GM18858 (cell line): ENCODE measurements around the gene KCNK15.

Experiments
- ATAC-seq: cut with Tn5 transposase; IDR thresholded peaks from one replicate; pipeline ENCODE4 v1.9.1; 2021; ENCODE audit not compliant: unreplicated experiment

Gene KCNK15

DNA sequence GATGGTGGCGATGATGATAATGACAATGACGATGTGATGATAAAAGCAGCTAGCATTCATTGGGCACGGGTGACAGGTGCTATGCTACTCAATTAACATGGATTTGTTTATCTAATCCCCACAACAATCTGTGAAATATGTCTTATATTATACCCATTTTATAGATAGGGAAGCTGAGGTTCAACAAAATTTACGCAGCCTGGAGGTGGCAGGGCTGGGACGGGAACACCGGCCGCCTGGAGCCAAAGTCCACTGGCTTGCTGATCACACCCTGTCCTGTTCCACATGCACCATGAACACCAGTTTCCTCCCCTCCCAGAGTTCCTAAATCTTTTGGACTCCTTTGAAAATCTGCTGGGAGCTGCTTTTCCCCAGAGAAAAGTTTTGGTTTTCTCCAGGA, 41.6 kb downstream of the KCNK15 start:
- ATAC-seq: no peak

DNA sequence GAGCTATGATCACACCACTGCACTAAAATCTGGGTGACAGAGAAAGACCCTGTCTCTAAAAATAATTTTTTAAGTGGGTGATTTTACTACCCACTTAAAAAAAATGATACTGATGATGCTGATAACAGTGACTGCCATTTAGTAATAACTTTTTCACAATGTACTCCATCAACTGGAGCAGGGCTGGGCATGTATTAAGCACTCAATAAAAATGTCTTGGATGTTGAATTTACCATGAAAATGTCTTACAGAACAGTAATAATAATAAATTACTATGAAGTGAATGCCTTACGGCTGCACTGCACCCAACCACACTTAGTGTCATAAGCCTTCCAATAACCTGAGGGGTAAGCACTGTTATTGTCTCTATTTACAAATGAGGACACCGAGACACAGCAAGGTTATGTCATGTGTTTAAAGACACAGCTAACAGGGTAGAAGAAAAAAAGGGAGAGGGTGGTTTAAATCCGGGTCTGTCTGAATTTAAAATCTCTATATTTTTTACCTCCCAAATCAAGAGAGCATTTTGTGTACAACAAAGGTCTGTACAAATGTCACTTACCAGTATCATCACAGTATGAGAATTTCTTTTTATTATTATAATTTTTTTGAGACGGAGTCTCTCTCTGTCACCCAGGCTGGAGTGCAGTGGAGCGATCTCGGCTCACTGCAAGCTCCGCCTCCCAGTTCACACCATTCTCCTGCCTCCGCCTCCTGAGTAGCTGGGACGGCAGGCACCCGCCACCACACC, 43.2 kb downstream of the KCNK15 start:
- no peak for ATAC-seq

DNA sequence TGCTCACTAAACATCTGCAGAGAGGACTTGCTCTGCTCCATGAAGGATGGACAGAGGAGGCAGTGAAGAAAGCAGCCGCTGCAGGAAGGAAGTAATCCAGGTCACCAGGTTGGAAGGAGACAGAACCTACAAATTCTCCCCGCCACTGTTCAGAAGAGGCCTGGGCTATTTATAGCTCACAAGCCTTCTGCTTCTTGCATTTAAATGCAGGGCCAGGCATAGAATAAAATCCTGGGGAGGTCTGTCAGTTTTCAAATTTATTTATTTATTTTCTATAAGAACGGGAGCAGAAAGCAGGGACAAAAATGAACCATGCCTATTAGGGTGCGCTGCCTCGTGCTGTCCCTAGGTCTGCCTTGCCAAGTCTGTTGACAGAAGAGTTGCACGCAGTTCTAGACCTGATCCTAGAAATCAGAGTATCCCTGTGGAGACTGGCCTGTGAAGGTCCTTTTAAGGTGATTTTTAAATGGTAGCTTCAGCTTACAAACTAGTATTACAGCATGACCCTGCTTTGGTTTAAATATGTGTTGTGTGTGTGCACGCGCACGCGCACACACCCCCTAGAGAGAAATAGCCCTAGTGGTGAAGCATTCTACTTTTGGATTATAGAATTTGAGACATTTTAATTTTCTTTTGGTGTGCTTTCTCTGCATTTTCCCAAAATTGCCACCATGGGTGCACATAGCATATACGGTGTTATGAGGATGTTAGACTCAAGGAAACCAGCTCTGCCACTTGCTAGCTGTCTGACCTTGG, 45.2 kb downstream of the KCNK15 start:
- no peak for ATAC-seq

DNA sequence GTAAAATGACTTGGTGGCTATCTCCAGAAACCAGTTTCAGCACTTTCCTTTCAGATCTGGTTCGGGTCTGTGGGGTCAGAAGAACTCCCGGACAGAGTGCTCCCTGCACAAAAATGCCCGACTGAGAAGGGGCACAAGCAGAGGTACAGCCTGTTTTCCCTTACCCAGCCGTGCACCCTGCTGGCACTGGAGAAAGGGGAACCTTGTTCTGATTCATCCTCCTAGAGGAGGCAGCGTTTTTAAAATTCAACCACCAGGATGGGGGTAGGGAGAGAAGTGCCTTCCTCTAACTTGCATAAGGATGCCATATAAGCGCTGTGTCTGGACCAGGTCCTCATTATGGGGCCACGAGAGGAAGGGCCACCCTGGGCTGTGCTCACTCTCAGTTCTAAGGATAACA, 47.1 kb downstream of the KCNK15 start:
- no peak for ATAC-seq

DNA sequence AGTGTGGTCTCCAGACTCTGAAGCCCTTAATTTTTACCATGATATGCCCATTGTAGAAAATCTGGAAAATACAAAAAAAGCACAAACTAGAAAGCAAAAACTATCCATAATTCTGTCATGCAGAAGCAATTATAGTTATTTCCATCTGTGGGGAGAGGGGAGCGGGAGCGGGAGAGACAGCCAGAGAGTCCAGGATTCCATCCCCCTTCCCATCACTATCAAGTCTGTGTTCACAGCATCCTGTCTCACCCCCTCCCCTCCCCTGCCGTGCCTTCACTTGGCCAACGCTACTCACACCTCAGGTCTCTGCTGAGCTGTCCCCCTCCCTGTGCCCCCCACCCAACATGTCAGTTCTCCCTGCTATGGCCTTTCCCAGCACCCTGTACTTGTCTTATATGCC, 50.2 kb downstream of the KCNK15 start:
- no peak for ATAC-seq

DNA sequence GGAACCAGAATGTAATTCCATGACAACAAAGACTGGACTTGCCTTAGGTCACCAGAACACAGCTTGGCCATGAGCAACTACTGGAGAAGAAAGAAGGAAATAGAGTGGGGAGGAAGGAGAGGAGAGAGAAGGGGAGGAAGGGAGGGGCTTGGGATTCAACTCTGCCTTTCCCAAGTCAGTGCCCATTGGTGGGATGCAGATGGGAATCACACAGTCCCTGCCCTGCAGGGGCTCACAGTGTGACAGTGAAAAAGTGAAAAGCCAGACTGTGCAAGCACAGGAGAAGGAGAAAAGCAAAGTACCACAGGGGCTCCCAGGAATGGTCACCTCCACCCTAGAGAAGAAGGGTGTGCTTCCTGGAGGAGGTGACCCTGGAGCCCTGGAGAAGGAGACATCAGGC, 50.6 kb downstream of the KCNK15 start:
- no peak for ATAC-seq

DNA sequence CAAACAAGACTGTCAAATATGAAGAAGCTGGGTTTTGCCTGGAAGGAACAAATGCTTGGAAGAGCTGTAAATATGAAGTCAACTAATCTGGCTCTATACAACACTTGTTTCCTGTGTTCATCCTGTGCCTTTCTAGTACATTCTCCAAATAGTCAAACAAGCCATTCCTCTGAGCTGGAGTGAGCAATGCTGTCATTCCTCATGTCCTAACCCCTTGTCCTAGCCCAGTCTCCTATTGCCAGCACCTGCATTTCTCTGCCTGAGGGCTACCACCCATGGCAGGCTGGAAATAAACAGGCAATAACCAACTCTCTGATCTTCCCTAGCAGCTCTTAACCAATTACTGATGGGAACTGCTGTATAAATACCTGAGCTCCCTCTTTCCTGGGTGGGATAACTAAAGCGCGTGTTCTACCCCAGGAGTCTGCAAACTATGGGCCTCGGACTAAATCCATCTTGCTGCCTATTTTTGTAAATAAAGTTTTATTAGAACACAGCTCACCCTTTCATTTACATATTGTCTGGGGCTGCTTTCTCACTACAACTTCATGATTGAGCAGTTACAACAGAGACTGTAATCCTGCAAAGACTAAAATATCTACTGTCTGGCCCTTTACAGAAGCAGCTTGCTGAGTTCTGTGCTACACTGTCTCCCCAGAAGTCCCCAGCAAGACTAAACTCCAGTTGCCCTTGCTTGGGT, 51.2 kb downstream of the KCNK15 start:
- no peak for ATAC-seq

DNA sequence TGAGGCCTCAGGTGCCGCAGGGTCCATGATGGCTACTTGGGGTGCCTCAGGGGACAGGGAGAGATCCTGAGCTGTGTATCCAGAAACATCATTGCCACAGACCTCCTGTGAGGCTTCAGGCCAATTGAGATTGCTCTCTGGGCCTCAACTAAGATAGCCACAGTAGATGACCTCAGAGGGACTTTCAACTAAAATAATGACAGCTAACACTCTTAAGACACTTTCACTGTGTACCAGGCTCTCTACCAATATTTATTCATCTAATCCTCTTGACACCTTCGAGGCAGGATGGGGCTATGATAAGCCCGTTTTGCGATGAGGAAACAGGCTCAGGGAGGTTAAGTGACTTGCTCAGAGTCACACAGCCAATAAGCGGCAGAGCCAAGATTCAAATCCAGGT, 54.0 kb downstream of the KCNK15 start:
- no peak for ATAC-seq

DNA sequence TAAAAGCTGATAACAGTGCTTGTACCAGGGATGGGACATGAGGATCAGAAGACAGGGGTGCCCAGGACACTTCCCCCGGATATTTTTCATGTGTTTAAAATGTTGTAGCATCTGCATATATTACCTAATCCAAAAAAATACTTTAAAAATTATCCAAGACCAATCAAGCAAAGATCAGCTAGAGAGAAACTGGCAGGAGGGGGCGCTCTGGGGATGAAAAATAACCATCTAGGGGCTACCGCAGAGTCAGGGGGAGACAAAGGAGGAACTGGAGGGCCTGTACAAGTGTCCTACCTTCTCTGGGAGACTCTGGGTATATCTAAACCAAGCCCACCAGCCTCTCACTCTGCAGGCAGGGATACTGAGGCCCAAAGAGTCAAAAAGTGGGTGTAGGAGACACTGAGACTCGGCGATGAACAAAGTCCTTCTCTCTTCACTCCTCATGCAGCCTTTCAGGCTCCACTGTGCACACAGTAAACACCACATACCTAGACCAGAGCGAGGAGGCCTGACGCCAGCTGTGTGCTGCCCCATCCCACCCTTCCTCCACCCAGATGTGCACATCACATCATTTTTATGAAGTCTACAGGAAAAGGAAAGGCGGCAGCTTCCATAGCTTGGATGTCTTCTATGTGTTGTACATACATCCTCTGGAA, 54.9 kb downstream of the KCNK15 start:
- ATAC-seq: no peak
